Transverse colon (tissue), 3 donors: ENCODE measurements around the gene DUOXA1.

Source experiments
- CTCF ChIP-seq, 5 experiments: fragments of 200-600 bp in 3 of 5; fragments of 450-650 bp in 2 of 5; sonication (generic) in 3 of 5; IDR thresholded peaks; 1 replicate in 2 of 5; 2 replicates in 3 of 5; pipeline ENCODE4 v1.5.1; 2016 to 2017; ENCODE audit warnings: antibody characterized with exemption in 5 of 5, inconsistent platforms in 3 of 5, mild to moderate bottlenecking in 2 of 5, moderate library complexity in 1 of 5
- EP300 ChIP-seq: sonication (generic); formaldehyde crosslinking; IDR thresholded peaks from one replicate; pipeline ENCODE4 v1.6.1; 2017; ENCODE audit warnings: antibody characterized with exemption, low read depth
- POLR2A ChIP-seq: fragments of 450-650 bp; IDR thresholded peaks from one replicate; pipeline ENCODE4 v1.6.1; 2016; ENCODE audit warnings: antibody characterized with exemption, mild to moderate bottlenecking, moderate library complexity

DNA sequence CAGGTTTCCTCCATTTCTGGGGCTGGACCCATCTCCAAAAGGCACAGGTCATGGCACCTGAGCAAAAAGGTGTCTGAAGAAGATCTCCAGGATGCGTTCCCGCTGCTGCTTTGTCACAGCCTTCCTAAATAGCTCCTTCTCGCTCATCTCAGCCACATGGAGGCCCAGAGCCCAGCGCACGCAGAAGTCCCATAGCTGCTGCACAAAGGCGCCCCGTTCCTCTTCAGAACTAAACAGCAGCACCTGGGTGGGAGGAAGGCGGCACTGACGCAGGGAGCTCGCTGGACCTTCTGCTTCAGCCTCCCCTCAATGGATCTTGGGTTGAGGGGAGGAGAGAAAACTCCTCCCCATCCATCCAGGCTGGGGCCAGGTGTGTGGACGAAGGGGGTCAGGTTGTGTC is 24.1 kb downstream of the DUOXA1 start:
- TF ChIP-seq CTCF (IDR thresholded peaks at IDR 0.05) (no peak), POLR2A (no peak), EP300 (no peak)
